GM19463 (cell line): ENCODE data around the gene TUBGCP6.

Experiments
- ATAC-seq: cut with Tn5 transposase; IDR thresholded peaks from one replicate; pipeline ENCODE4 v1.9.1; 2021; ENCODE audit warnings: mild to moderate bottlenecking, moderate library complexity; ENCODE audit not compliant: unreplicated experiment

The TUBGCP6 gene

DNA sequence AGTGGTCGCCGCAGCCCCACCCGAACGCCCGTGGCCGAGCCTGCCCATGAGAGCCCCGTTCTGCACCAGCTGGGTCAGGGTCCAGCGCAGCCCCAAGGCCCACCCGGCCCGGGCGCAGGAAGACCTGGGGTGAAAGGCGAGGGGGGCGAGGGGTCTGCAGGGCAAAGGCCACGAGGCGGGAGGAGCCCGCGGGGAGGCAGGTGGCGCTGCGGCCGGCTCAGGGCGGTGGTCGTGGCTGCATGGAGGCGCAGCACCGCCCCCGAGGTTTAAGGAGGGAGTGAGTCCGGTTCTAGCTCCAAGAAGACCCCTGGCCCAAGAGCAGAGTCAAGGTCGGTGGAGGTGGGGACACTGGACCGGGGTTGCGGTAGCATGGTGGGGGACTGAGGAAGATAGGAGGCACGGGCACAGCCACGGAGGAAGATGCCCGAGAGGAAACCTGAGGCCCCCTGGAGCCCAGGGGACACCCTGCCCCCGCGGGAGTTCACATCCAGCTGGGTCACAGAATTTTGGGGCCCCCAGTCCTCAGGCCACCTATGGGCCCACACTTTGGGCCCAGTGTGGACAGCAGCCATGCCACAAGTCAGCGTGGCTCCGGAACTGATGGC, 6.8 kb upstream of the TUBGCP6 start:
- no peak for ATAC-seq

DNA sequence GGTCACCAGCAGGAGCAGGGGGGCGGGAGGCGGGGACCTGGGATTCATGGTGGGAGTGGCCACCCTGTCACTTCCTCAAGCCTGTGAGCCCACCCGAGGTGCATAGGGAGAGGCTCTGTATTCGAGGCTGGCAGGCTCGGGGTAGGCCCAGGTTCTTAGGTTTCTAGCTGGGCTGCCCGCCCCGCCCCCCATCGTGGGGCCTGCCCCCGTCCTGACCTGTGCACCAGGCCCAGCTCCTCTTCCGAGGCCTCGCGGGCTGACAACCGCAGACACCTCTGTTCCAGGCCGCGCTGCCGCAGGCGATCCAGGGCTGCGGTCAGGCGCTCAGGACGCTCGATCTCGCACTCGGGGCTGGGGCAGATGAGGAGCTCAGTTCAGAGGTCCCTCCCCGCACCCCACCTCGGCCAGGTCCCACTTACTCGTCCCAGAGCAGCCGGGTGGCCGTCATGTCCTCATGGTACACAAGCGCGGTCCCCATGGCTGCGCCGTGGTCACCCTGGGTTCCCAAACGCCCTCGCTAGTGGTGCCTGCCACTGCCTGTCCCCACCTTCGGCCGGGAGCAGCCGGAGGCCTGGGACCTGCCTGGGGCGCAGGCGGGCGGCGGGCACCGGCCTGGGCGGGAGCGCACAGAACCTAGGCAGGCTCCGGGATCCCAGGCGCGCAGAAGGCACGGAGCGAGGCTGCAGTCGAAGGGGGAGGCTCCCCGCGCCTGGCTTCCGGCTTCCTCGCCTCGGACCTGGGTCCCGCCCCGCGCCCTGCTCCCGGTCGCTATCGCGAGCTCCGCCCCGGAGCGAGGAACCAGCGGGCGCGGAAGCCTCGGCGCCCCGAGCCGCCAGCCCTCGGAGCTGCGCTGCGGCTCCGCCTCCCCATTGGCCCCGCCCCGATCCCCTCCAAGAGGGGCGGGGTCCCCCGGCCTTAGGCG, 6.0 kb upstream of the TUBGCP6 start, which contains the start of gene HDAC10:
Gene HDAC10, minus strand, starts transcription at position 711 of the 922 bp plus-strand sequence. Its CDS starts 233 bp downstream, at position 478.
- ATAC-seq = peak; percentile 62

DNA sequence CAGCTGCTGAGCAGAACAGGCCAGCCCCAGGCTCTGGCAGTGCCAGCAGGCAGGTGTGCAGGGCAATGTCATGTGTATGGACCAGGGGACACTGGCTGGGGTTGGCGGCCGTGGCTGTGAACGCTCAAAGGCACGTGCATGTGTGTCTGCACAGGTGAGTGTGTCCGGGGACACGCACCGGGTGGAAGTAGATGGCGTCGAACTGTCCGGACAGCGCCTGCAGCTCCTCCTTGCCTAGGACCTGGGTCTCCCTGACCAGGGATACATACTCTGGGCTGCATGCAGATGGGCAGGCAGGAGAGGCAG, 5.4 kb upstream of the TUBGCP6 start:
- no peak for ATAC-seq

- ATAC-seq = no peak
Measured at GRCh38 chr22:50249341-50250248, 4.8 kb upstream of the TUBGCP6 start.

DNA sequence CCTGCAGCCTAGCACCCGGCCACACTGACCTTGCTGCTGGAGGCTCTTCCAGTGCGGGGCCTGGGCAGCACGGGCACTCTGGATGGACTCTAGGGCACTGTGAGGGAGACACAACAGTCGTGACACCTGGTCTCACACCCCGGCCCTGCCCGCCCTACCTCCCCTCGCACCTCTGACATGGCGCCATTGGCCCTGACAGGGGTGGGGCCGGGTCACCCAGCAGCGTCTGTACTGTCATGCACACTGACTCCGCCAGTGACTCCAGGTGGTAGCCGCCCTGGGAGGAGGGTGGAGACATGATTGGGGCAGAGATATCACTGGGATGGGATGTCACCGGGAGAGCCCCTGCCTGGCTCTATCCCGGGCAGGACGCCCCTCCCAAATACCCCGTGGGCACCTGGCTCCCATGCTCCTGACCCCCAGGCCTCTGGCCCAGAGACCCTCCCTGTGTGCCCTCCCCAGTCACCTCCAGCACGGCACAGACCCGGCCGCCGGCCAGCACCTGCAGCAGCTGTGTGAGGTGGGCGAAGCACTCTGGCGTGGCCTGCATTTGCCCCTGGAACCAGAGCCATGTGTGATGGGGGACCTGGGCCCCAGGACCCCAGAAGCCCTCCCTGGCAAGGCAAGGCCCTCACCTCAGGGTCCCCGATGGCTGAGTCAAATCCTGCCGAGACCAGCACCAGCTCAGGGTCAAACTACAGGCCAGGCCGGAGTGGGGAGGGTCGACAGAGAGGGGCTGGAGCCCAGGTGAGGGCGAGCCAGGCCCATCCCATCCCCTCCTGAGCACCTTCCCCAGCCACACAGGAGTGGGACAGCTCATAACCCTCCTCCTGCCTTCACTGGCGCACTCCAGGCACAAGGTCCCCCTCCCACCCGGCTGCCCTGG, 3.6 kb upstream of the TUBGCP6 start:
- no peak for ATAC-seq

GRCh38 chr22:50247748-50248147, 2.9 kb upstream of the TUBGCP6 start:
- no peak for ATAC-seq

GRCh38 chr22:50246242-50247175, 1.7 kb upstream of the TUBGCP6 start:
- ATAC-seq = no peak

GRCh38 chr22:50245214-50246072, 620 bp upstream of the TUBGCP6 start:
- no peak for ATAC-seq

DNA sequence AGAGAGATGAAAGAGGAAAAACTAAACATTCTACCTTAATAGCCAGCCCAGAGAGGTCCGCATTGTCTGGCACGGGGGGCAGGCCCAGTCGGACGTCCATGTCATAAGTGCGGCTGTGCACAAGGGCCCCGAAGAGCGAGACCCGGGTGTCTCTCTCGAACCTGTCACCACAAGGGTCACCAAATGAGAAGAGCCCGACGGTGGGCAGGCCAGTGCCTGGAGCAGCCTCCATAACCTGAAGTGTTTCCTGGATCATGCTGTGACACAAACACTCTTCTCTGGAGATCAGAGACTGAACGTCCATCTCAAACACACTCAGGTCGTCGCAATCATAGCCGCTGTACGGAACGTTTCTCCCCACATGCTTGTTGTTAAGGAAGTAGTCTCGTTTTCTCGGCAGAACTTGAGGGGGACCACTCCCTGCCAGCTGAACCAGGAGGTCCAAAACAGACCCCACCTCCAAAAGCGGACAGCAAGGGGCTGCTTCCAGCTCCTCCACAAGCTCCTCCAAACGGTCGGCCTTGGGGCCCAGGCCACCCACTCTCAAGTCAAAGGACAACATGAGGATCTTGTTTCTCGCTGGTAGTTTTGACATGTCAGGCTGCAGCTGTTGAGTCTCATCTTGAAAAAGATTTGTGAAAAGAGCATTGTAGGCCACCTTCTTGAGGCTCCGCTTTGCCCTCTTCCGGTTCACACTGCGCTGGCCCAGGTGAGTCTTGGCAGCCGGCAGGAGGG, 971 bp downstream of the TUBGCP6 start:
- ATAC-seq = no peak

GRCh38 chr22:50242406-50242949, 2.3 kb downstream of the TUBGCP6 start:
- no peak for ATAC-seq

GRCh38 chr22:50238755-50239154, 6.1 kb downstream of the TUBGCP6 start:
- no peak for ATAC-seq

- ATAC-seq = no peak
Measured at GRCh38 chr22:50236731-50237409, 8.0 kb downstream of the TUBGCP6 start.

DNA sequence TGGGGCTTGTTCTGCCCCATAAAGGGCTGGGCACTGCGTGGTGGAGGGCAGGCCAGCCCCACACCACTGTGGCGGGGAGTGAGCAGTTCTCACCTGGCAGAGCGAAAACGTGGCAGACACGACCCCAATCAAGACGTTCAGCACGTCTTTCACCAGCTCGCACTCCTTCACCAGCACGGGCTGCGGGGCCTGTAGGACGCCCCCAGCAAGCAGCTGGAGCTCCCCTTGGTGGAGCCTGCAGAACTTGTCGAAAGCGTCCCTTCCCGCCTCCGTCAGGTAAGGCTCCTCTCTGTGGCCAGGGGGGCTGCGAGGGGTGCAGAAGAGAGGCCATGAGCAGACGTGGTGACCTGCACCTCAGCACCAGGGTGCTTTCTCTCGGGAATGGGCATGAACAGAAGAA, 11.6 kb downstream of the TUBGCP6 start:
- ATAC-seq = no peak

DNA sequence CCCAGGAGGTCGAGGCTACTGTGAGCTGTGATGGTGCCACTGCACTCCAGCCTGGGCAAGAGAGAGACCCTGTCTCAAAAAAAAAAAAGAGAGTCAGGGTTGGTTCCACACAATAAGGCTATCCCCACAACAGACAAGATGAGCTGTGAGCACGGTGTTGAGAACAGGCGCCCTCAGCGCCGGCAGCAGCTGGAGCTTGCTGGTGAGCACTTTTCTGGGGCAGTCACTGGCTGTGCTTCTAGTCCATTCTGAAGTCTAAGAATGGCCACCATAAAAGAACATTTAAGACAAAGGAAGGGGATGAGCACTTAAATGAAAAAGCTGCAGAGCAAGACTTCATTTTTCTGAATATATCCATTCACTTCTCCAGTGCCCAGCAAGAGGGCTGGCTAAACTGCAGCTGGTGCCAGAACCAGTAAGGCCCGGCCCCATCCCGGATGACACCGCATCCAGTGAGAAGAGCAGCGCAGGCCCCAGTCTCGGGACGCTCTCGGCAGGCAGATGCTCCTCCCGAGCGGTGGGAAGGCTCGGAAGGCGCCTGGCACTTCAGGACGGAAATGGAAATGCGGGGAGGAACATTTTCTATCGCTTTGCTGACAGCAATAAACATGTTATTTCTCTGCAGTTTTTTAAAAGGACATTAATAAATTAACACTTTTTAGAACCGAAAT, 12.2 kb downstream of the TUBGCP6 start:
- no peak for ATAC-seq

- no peak for ATAC-seq
Measured at GRCh38 chr22:50229370-50229769, 15.5 kb downstream of the TUBGCP6 start.

GRCh38 chr22:50228366-50228765, 16.5 kb downstream of the TUBGCP6 start:
- ATAC-seq = no peak
